ENCODE measurements around the gene PPP3CA.
"Not testable (repeated sequence)": the region's sequence is repeated elsewhere in the genome, so short reads cannot be mapped to it uniquely, and the experiment has no call there.

PPP3CA gene

DNA sequence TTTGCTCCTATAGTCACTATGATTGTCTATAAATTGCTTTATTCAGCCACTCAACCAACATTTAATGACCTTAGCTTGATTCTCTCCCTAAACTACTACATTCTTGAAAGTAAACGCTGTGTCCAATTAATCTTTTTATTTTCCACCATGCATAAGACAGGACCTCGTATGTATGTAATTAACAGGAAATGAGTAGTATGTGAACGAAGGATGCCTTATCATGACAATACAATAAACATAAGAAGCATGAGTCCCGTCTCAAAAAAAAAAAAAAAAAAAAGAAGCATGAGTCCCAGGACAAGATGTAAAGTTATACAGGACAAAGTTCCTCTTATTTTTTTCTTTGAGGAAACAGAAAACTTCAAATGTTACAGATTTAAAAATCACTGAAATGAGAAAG is 92.5 kb downstream of the PPP3CA start:
- no peak for DNase-seq (ENCODE audit: low read depth in 2 of 2)

DNA sequence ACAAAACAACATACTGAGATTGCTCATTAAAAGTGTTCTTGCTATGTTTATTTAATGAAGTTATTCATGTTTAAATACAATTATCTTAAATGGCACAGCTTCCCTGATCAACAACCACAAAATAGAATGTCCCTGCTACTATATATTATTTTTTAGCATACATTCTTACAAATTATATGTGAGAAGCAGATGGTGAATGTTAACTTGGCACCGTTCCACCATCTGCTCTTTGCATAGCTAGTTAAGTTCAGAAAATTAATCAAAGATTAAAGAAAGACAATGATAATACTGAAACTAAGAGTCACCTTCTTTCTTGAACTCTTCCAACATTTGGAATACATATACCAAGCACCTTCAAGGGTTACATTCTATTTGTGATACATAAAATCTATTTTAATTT is 94.2 kb downstream of the PPP3CA start:
- DNase-seq (ENCODE audit: low read depth in 2 of 2), result no peak

DNA sequence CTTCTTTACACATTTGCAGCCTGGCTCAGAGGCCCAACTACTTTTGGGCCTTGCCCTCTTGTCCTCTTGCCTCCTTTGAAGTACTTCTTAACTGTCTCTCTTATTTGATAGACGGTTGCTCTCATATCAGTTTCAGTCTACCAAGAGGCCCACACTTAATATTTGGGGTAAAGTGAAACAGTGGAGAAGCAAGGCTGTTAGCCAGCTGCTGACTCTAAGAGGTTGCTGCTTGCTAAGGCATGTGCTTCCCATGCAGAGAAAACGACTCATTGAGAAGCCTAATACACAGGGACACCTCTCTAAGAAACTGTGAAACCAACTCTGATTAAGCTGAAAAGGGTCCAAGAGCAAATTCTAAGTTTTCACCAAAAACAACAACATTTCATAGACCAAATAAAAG is 94.6 kb downstream of the PPP3CA start:
- no peak for DNase-seq (ENCODE audit: low read depth in 2 of 2)

DNA sequence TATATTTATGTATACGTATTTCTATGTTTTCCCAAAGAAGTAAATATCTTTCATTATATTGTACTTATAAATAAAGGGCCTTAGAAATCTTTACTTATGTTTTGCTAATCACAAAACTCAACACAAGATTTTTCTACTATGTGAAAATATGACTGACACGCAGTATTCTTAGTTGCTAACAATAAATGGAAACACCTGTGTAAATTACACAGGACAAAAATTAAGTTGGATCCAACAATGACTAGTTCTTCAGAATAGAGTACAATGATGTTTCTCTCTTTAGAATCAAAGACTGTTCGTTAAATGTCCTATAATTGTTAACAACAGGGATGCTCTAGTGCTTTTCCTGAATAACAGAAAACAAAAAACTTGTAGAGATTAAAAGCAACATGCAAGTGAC is 96.1 kb downstream of the PPP3CA start:
- DNase-seq (ENCODE audit: low read depth in 2 of 2), result no peak

DNA sequence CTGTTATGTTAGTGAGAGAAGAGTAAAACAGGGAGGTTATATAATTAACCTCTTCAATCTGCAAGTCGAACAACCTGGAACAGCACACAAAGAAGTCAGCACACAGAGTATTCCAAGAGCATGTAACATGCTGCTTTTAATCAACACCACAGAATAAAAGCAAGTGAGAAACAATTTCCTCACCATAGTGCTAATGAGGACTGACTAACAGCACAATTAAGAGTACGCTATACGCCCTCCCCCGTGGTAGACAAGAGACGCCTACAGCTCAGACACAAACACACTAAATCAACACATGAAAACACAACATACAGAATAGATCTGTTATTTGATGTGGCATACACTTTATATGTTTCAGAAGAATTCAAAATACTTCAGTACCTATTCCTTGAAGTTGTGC is 103.0 kb downstream of the PPP3CA start:
- no peak for DNase-seq (ENCODE audit: low read depth in 2 of 2)

DNA sequence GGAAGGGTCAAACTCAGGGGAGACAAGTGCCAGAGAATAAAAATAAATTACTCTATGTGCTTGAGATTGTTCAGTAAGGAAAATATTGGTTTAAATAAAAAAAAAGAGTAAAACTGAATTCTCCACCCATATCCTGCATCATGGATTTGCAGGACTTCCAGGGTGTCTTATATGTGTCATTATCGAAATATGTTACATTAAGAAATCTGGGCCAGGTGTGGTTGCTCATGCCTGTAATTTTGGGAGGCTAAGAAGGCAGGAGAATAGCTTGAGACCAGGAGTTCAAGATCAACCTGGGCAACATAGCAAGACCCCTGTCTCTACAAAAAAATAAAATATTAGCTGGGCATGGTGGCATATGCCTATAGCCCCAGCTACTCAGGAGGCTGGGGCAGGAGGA is 104.9 kb downstream of the PPP3CA start:
- DNase-seq (ENCODE audit: low read depth in 2 of 2), result no peak

DNA sequence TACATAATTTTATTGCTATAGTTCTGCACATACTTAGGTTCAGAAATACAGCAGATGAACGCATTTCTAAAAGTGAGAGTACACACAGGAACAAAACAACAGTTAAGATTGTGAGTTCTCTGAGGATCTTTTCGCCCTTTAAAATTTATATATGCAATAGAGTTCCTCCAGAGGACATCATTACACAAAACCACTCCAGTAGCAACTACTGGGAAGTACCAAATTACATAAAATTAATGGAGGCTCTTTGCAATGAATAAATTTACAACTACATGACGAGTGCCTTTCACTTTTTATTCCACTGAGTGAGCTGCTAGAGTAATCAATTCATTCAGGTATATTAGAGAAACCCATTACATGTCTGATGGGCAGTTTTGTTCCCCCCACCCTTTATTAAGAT is 107.2 kb downstream of the PPP3CA start:
- DNase-seq (ENCODE audit: low read depth in 2 of 2), result no peak

DNA sequence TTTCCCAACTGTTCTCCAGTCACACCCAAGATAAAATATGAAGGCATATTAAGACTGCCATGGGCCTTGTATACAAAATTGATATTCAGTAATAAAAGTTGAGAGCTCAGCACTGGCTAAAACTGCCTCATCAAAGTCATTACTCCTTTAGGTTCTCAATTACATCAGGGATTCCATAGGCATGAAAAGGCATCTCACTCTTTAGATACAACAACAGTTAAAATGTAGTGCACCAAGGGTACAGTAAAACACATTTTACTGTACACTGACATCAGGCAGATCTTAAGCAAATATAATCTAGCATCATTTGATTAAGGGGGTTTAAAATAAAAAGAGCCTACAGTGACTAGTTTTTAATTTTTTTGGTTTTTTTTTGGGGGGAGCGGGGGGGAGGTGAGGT is 107.7 kb downstream of the PPP3CA start:
- DNase-seq (ENCODE audit: low read depth in 2 of 2), result no peak

DNA sequence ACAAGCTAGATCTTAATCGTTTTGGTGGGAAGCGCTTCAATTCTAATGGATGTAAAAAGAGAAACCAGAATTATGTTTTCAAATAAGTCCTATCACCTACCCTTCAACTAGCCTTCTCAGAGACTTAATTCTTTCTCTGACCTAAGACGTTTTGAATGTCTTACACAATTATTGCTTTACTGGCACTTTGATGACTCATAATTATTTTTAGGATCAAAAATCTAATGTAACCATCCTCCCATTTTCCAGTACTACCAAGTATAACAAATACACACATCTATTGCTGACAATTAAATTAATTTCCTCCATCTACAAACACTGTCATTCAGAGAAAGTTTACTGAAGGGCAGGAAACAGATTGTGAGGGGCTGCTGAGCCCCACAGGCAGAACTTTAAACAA is 108.6 kb downstream of the PPP3CA start:
- no peak for DNase-seq (ENCODE audit: low read depth in 2 of 2)

DNA sequence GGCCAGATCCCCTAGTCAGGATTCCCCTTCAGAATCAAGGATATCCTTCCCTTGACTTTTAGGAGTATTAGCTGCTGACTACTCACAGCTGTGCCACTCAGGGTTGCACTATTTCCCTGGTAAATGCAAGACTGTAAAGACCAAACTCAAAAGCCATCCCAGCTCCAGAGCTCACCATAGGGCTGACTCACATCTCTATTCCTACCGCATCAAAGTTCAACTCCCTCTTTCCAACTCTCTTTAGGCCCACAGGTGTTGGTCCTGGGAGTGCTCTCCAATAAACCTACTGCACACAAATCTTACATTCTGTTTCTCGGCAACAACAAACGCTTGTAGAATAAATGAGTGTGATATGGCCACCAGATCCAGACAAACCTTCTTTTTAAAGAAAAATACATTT is 109.6 kb downstream of the PPP3CA start:
- DNase-seq (ENCODE audit: low read depth in 2 of 2), result no peak

DNA sequence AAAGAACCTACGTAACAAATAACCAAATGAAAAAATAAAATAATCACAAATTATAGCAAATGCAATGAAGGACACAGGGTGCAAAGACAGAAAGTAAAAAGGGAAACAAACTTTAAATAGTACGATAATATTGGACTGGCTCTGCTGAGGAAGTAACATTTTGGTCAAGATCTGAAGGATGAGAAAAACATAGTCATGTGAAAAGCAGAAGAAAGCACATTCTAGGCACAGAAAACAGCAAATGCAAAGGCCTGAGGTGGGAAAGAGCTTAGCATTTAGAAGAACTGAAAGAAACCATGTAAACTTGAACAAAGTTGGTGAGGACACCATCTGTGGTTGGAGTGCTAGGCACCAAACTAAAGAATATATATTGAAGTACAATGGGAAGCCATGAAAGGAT is 111.2 kb downstream of the PPP3CA start:
- no peak for DNase-seq (ENCODE audit: low read depth in 2 of 2)

DNA sequence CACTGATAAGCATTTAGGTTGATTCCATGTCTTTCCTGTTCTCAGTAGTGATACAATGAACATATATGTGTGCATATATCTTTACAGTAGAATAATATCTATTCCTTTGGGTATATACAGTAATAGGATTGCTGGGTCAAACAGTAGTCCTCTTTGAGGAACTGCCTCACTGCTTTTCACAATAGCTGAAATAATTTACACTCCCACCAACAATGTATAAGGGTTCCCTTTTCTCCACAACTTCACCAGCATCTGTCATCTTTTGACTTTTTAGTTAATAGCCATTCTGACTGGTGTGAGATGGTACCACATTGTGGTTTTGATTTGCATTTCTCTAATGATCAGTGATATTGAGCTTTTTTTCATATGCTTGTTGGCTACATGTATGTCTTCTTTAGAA is 113.2 kb downstream of the PPP3CA start:
- DNase-seq (ENCODE audit: low read depth in 2 of 2), result not testable (repeated sequence)

DNA sequence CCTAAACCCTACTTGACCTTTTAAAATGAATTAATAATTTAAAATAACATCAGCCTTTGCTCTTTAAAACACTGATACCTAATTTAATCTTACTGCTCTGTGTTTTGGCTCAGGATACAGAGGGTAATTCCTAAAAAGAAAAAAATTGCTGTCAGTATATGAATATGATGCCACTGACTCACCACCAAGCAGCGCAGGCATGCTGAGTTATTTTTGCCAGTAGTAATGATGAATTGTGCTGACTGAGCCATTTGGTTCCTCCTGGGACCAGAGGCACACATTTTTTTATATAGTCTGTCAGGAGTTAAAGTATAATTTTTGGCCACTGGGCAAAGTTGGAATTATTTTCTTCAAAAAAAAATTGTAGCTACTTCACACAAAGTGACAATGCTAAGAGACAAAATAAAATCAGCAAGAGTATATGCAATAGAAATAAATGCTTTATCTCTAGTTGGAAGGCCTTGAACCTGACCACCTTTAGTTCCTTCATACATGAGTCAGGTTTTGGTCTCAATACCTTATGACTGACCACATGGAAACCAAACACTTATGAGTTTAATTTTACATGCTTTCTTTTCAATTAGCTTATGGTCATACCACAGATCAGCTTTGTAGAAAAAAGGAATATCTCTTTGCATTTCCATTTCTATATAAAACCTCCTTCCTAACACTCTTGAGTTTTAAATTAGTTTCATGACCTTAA is 115.1 kb downstream of the PPP3CA start:
- no peak for DNase-seq (ENCODE audit: low read depth in 2 of 2)

DNA sequence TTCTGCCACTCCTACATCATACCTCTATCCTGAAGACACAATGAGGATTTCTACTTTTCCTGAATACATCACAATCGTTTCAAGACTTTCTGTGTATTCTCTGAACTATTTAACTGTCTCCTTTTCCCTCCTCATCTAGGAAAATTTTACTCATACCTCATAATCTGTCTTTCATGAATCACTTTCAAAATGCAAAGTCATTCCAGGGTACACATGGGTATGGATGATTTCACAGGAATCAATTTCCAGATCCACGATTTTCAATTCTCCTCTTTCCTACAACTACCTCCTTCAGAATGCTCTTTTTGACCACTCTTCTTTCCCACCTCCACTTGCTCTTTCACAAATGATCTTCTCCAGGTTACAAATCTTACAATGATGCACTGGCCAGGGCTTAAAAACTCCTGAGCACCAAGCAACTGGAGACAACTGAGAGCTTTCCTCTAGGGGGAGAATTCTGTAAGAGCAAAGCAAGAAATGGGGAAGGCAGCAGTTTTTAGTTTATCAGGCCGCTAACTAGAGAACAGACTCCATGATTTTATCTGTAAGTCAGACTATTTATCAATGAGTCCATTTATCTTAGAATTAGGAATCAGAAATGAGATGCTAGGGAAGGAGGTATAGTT is 116.4 kb downstream of the PPP3CA start:
- no peak for DNase-seq (ENCODE audit: low read depth in 2 of 2)

DNA sequence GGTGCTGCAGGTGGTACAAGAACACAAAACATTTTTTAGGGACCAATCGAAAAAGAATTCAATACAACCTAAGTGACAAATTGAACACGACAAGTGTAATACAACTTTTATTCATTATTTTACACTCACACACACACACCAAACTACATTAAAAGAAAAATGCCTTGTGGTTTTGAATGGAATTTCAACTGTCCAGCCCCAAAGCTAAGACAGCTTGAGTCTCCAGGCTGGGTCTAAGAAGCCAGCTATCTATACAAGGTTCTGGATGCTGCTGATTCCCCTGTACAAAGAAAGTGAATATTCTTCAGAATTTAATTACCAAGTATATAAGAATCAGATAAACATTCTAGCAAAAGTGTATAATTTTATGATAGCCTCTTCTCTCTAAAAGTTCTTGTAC is 118.2 kb downstream of the PPP3CA start:
- no peak for DNase-seq (ENCODE audit: low read depth in 2 of 2)

DNA sequence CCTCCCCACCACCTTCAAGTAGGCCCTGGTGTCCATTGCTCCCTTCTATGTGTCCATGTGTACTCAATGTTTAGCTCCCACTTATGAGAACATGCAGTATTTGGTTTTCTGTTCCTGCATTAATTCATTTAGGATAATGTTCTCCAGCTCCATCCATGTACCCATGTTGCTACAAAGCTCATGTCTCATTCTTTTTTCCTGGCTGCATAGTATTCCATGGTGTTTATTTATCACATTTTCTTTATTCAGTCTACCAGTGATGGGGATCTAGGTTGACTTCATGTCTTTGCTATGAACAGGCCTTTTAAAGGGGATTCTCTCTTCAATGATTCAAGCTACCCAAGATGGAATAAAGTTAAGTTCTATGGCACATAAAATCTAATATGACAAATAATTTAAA is 119.6 kb downstream of the PPP3CA start:
- no peak for DNase-seq (ENCODE audit: low read depth in 2 of 2)

DNA sequence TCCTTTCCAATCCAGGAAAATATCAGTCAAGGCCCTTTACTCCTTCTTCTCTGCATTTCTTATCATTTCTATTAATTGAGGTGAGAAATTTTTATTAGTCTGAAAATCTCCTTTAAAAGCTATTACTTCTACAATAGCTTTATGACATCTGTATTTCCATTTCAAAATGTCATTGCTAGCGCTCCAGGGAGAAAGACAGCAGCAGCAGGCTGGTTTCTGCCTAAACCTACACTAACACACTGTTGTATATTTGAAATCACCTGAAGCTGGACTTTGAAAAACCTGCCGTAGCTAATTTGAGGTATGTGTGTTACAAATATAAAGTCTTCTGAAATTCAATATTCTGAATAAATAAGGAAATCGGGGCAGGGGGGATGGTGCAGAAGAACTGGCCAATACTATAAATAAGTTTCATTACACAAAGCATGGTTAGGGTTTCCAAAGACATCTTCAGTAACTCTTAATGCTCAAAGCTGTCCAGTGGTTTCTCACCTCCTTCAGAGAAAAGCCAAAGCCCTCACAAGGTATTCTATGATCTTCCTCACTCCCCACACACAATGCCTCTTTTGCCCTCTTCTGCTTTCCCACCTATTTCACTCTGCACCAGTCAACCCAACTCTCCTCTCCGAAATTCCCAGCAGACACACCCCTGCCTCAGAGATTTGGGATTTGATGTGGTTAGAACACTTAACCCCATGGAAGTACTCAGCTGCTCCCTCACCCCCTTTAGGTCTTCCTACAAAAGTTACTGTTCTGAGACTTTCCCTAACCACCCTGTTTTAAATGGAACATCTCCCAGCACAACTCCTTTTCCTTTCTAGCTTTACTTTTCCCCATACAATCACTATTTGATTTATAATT is 122.7 kb downstream of the PPP3CA start:
- no peak for DNase-seq (ENCODE audit: low read depth in 2 of 2)

DNA sequence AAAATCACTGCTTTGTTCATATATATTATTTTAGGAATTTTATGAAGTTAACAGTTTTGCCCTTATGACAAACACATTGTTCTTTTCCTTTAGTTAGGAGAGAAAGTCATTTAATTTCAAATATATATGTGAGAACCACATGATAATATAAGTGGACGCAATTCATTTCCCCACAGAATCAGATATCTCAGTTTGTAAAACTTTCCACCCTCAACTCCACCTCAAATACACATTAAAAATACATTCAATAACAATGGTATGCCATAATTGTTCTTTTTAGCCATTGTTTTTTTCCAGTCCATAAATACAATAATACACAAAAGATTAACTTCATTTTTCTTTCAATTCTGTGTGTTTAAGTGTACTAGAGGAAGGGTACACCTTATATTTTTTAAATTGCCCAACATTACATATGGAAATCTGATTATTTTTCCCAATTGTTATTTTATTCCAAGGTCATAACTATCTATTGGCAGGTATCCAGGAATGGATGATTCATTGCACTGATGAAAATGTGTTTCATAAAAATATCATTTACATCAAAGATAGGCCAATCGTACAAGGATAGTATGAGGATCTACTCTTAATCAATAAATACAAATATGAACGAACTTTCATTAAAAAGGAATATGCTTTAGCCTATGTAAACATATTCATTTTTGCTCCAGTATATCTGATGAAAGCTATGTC is 125.0 kb downstream of the PPP3CA start:
- no peak for DNase-seq (ENCODE audit: low read depth in 2 of 2)

DNA sequence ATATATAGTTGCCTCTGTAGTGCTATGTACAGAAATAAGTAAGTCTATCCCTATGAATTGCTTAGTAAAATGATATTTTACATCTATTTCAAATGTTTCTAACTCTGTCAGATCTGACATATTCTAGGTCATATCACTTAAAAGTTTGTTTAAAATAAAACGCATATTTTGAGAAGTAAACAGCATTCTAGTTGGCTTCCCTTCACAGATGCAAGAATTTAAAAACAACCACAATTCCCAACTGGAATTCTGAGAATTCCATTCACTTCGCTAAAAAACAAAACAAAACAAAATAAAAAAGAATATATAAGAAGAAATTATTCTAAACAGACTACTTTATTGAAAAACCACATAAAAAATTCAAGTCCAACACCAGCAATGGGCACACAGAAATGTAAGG is 126.0 kb downstream of the PPP3CA start:
- DNase-seq (ENCODE audit: low read depth in 2 of 2), result no peak

DNA sequence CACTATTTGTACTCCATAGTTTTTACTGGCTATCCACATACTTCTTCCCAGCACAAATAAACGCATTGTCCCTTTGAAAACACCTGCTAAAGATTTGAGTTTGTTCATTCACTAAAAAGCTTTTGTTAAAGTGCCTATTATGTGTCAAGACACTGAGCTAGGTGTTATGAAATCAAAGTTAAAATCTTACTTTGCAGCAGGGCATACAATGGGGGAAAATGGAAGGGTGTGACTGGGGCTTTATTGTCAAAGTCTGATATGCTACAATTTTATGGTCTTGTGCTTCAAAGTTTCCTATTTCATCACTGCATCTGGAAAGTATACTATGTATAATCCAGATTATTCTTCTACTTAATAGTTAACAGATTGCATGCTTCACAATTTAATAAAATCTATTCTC is 128.4 kb downstream of the PPP3CA start:
- DNase-seq (ENCODE audit: low read depth in 2 of 2), result no peak

DNA sequence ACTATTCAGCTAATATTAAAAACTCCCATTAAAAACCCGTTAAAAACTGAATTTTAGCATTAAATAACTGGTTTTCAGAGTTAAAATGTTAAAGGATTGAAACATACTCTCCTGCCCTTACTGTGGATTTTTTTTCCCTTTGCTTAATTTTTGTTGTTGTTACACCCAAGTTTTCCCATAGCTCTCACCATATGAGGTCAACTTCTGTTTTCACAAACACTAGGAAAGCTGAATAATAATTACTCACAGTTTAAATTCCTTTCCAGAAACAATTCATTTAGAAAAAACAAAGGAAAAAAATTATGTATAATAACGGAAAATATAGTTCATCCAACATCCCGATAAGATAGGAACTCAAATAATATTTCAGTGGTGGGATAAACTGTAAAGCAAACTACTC is 129.0 kb downstream of the PPP3CA start:
- DNase-seq (ENCODE audit: low read depth in 2 of 2), result no peak

DNA sequence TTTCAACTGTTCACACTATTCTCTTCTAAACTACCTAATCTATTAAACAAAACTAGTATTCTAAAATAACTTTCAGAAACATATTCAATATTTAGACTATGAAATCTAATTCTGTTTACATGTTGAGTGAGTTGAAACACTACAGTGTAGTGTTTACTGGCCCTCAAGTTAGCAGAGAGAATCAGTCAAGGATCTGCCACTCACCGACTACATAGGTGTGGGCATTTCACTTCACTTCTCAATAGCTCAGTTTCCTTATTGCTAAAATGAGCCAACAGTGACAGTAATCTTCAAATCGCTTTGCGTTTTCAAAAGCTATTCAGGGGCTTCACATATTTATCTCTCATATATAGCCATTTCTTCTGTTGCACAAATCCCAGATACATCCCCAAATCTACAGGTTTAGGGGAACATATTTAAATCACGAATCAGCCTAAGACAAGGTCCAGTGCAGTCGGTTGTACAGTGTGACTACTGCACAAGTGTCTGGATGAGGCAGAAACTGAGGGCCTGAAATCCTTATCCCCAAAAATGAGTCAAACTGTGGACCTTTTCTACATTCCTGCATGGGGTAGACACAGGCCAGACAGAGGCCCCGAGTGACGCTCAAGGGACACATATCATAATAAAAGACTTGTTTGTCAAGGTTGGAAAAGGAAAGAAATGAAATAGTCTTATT is 129.8 kb downstream of the PPP3CA start:
- DNase-seq (ENCODE audit: low read depth in 2 of 2), result no peak

All from activated CD4-positive, alpha-beta T cell treated with anti-CD3 and anti-CD28 coated beads for 24 hours (primary cell).